Muscle layer of colon (tissue), 2 donors: Measurements from ENCODE around the gene PI4K2A.

Experiments
- H3K27ac ChIP-seq: one replicate; pipeline ENCODE4 v1.7.0; 2013; ENCODE audit warnings: low read depth, mild to moderate bottlenecking, low read length, moderate library complexity
- H3K27me3 ChIP-seq, 2 donors: one replicate each; pipeline ENCODE4 v1.7.0; 2013; ENCODE audit warnings: low read length in 2 of 2, mild to moderate bottlenecking in 2 of 2; ENCODE audit not compliant: insufficient read depth in 2 of 2, control insufficient read depth in 1 of 2
- H3K36me3 ChIP-seq: one replicate; pipeline ENCODE4 v1.7.0; 2013; ENCODE audit warnings: mild to moderate bottlenecking, low read length; ENCODE audit not compliant: insufficient read depth
- H3K4me1 ChIP-seq: one replicate; pipeline ENCODE4 v1.7.0; 2013; ENCODE audit warnings: mild to moderate bottlenecking, low read length; ENCODE audit not compliant: insufficient read depth
- H3K4me3 ChIP-seq, 2 donors: one replicate each; pipeline ENCODE4 v1.7.0; 2013; ENCODE audit warnings: low read length in 2 of 2, low read depth in 1 of 2, mild to moderate bottlenecking in 1 of 2, moderate library complexity in 1 of 2
- H3K9ac ChIP-seq: one replicate; pipeline ENCODE4 v1.7.0; 2013; ENCODE audit warnings: low read length
- H3K9me3 ChIP-seq: one replicate; pipeline ENCODE4 v1.7.0; 2013; ENCODE audit warnings: mild to moderate bottlenecking, low read length
- donor health status: abdominal sarcoma.
- donor health status: Adenocarcinoma of cecum.

The PI4K2A gene

GRCh38 chr10:97724341-97724941, 84.0 kb downstream of the PI4K2A start:
- Histone ChIP-seq H3K27me3 (no peaks in the 10 kb centered on the region), H3K4me3 (no peak overlapping the region), H3K9ac (no peak overlapping the region), H3K36me3 (peaks cover 9% of the 10 kb centered on the region), H3K9me3 (no peaks in the 10 kb centered on the region), H3K27ac (no peak overlapping the region), H3K4me1 (peaks cover 13% of the 10 kb centered on the region)
